ENCODE data around the gene ARHGAP10. TPM values are rescaled to one million over a fixed set of nuclear protein-coding genes. Genes with fewer than 3 reads are reported as not detected.

The ARHGAP10 gene
- total RNA-seq, 3 donors from 2014 or later (not counting 1 experiment from before 2014, with no cell fraction given): 13.9 to 28.7 (median 23.2) TPM

- no peak for TF ChIP-seq CTCF (IDR thresholded peaks at IDR 0.05)
- DNase-seq: peak in 1 of 2 donors; percentile 30
- Histone ChIP-seq H3K4me3 (ENCODE audit: low read length) (no peak overlapping the region), H3K4me1 (ENCODE audit: control insufficient read depth, insufficient read depth, low read length) (no peaks in the 10 kb centered on the region), H3K9me3 (ENCODE audit: control insufficient read depth, insufficient read depth, low read length) (no peaks in the 10 kb centered on the region), H3K27ac (ENCODE audit: low read length) (no peak overlapping the region), H3K27me3 (ENCODE audit: control insufficient read depth, insufficient read depth, low read length) (no peaks in the 10 kb centered on the region), H3K36me3 (ENCODE audit: control insufficient read depth, insufficient read depth, low read length) (no peaks in the 10 kb centered on the region)
- H3K36me3 Mint-ChIP-seq: no peaks in the 10 kb centered on the region
- intact Hi-C loops (cut with micrococcal nuclease): no loop called here
- 35% methylated on average over 4 of the region's 7 CpGs for WGBS (ENCODE audit: insufficient coverage)
- peaks cover 49 to 52% of the 10 kb centered on the region in 2 donors for H3K4me1 Mint-ChIP-seq
- H3K27me3 Mint-ChIP-seq (ENCODE audit: low read depth in 2 of 2): no peaks in the 10 kb centered on the region
- H3K9me3 Mint-ChIP-seq: no peaks in the 10 kb centered on the region
- no peak overlapping the region for H3K4me3 Mint-ChIP-seq
- ATAC-seq: peak; percentile 38 to 53 (median 46)
- peak overlapping the region; percentile 13 to 60 for H3K27ac Mint-ChIP-seq
These were observed 48.4 kb downstream of the ARHGAP10 start for GRCh38 chr4:147780137-147780777.

GRCh38 chr4:147782087-147782781, 50.3 kb downstream of the ARHGAP10 start:
- H3K27ac Mint-ChIP-seq: no peak overlapping the region

GRCh38 chr4:147785129-147785528, 53.2 kb downstream of the ARHGAP10 start:
- intact Hi-C loops (cut with micrococcal nuclease): no loop called here
- H3K27me3 ChIP-seq (ENCODE audit: control insufficient read depth, insufficient read depth, low read length): no peaks in the 10 kb centered on the region
- H3K27ac ChIP-seq (ENCODE audit: low read length): no peak overlapping the region
- Mint-ChIP-seq H3K4me3 (no peak overlapping the region), H3K27ac (peak overlapping the region; percentile 44 to 62), H3K9me3 (no peaks in the 10 kb centered on the region), H3K36me3 (no peaks in the 10 kb centered on the region), H3K27me3 (ENCODE audit: low read depth in 2 of 2) (no peaks in the 10 kb centered on the region), H3K4me1 (peaks cover 37 to 45% of the 10 kb centered on the region in 2 donors)
- TF ChIP-seq CTCF (IDR thresholded peaks at IDR 0.05): no peak
- no peak overlapping the region for H3K4me3 ChIP-seq (ENCODE audit: low read length)
- DNase-seq (no peak), ATAC-seq (no peak)
- 100% methylated on average over 2 of the region's 2 CpGs for WGBS (ENCODE audit: insufficient coverage)
- H3K36me3 ChIP-seq (ENCODE audit: control insufficient read depth, insufficient read depth, low read length): no peaks in the 10 kb centered on the region
- no peaks in the 10 kb centered on the region for H3K9me3 ChIP-seq (ENCODE audit: control insufficient read depth, insufficient read depth, low read length)
- no peaks in the 10 kb centered on the region for H3K4me1 ChIP-seq (ENCODE audit: control insufficient read depth, insufficient read depth, low read length)

More at GRCh38 chr4:147782087-147782781, 50.3 kb downstream of the ARHGAP10 start:
- Mint-ChIP-seq H3K36me3 (no peaks in the 10 kb centered on the region), H3K4me1 (peaks cover 52 to 57% of the 10 kb centered on the region in 2 donors), H3K27me3 (ENCODE audit: low read depth in 2 of 2) (no peaks in the 10 kb centered on the region), H3K4me3 (no peak overlapping the region), H3K9me3 (no peaks in the 10 kb centered on the region)
- ATAC-seq (peak in 1 of 3 donors; percentile 43), DNase-seq (no peak)
- WGBS (ENCODE audit: insufficient coverage): 70% methylated on average over 7 of the region's 7 CpGs
- intact Hi-C loops (cut with micrococcal nuclease): no loop called here
- TF ChIP-seq CTCF (IDR thresholded peaks at IDR 0.05): no peak
- H3K4me1 ChIP-seq (ENCODE audit: control insufficient read depth, insufficient read depth, low read length): no peaks in the 10 kb centered on the region
- no peak overlapping the region for H3K4me3 ChIP-seq (ENCODE audit: low read length)
- no peaks in the 10 kb centered on the region for H3K36me3 ChIP-seq (ENCODE audit: control insufficient read depth, insufficient read depth, low read length)
- H3K9me3 ChIP-seq (ENCODE audit: control insufficient read depth, insufficient read depth, low read length): no peaks in the 10 kb centered on the region
- no peak overlapping the region for H3K27ac ChIP-seq (ENCODE audit: low read length)
- no peaks in the 10 kb centered on the region for H3K27me3 ChIP-seq (ENCODE audit: control insufficient read depth, insufficient read depth, low read length)
